Stimulated activated CD4-positive, alpha-beta T cell treated with anti-CD3 and anti-CD28 coated beads, Interleukin-4, amount 100 ng/mL, for 1 hour (primary cell): Measurements from ENCODE around the gene SETD1A.

Experiments
- DNase-seq: peaks from one replicate; pipeline ENCODE4 v3.0.0-alpha.2; 2020

Gene SETD1A

DNA sequence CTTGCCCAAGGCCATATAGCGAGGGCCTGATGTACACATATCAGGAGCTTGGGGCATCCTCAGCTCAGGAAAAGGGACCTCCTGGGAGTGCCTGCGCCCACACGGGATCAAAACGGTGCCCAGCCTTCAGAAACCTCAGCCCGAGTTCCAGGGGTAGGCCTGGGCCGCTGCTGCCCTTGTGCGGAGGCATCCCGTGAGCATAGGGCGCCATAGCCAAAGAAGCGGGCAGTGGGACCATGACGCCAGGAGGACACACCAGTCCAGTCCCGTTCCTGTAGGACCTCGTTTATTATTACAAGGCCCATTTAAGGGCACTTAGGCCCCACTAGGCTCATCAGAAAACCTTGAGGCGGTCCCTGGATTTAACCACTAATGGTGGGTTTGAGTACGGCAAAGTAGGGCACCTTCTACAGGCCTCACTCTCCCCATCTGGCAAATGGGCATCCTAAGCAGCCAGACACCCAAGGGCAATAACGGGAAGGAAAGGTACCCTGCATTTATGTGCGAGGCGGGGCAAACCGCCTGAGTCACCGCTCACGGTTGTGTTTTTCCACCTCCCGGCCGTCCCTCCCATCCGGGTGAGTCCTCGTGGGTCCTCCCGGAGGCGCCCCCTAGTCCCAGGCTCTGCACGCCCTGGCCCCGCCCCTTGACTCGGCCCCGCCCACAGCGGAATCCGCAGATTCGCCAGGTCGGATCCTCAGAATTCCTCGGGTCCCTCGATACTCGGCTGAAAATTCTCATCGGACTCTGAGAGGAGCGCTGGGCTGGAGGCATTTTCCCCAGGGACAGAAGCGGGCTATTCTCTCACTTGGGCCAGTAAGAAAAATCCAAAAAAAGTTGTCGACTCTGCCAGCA is 726 bp upstream of the SETD1A start:
- DNase-seq: peak; percentile 91

DNA sequence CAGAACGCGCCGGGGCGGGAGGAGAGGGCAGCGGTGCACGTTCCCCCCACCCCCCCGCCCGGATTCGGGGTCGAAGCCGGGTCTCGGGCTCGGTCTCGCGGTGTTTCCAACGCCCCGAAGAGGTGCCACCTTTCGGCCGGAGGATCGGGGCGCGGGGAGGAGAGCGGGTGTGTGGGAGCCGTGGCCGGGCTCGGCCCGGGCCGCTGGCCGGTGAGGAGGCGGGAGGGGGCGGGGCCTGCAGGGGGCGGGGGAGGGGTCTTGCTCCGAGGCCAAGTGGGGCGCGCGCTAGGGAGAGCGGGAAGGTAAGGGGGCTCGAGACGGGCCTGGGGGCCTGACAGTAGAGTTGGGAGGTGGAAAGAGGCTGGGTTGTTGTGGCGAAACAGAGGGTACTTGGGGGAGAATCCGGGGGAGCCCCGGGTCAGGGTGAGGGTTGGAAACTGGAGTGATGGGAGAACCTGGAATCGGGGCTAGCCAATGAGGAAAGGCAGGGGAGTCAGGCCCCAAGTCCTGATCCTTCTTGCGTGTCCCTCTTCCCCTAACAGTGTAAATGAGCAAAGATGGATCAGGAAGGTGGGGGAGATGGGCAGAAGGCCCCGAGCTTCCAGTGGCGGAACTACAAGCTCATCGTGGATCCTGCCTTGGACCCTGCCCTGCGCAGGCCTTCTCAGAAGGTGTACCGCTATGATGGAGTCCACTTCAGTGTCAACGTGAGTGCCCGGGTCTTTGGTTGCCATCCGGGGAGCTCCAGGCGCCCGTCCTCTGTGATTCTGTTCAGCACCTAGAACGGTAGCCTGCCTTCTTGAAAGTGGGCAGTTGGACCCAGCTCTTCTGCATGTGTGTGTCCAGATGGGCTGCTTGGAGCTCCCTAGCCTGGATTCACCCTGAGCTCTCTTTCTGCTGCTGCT is 873 bp downstream of the SETD1A start:
- DNase-seq: no peak

DNA sequence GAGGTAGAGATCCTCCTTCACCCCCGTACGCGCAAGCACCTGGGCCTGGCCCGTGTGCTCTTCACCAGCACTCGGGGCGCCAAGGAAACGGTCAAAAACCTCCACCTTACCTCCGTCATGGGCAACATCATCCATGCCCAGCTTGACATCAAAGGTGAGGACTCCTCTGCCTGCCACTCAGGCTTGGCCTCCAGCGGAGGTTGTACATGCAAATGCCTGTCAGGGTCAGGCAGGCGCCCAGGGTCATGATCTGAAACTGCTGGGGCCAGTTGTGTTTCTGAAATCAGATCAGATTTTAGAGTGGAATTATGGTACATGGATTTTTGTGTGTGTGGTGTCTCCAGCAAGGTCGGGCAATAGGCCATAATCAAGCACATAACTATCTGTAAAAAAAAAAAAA is 3.8 kb downstream of the SETD1A start:
- no peak for DNase-seq

DNA sequence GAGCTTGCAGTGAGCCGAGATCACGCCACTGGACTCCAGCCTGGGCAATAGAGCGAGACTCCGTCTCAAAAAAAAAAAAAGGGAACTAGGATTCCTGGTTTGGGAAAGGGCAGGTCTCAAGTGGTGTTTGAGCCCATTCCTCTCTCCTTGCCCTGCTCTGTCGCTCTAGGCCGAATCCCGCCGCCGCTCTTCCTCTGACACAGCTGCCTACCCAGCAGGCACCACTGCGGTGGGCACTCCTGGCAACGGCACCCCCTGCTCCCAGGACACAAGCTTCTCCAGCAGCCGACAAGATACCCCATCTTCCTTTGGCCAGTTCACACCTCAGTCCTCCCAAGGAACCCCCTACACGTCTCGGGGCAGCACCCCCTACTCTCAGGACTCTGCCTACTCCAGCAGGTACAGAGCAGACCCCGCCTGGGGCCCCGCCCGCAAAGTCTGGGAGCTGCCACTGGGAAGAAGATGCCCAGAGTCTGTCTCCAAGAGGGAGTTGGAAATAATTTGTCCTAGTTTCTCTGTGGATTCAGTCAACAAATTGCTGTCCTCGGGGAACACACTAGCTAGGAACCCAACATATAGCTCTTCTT is 6.5 kb downstream of the SETD1A start:
- no peak for DNase-seq

- DNase-seq: no peak
Measured at GRCh38 chr16:30964574-30965226, 7.1 kb downstream of the SETD1A start.

- DNase-seq: no peak
Measured at GRCh38 chr16:30965436-30965835, 7.9 kb downstream of the SETD1A start.

DNA sequence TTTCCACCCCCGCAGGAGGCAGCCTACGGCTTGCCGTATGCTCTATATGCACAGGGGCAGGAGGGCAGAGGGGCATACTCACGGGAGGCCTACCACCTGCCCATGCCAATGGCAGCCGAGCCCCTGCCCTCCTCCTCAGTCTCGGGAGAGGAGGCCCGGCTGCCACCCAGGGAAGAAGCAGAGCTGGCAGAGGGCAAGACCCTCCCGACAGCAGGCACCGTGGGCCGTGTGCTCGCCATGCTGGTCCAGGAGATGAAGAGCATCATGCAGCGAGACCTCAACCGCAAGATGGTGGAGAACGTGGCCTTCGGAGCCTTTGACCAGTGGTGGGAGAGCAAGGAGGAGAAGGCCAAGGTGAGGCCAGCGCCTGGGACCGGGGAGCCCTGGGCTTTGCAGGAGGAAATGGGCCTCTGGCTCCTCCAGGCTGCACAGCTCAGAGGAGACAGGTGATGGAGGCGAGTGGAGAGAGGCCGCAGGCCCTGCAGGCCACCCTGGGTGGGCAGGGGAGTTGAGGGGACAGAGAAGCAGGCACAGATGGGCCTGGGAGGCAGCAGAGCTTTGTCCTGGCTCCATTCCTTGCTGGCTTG is 8.6 kb downstream of the SETD1A start:
- DNase-seq: no peak

DNA sequence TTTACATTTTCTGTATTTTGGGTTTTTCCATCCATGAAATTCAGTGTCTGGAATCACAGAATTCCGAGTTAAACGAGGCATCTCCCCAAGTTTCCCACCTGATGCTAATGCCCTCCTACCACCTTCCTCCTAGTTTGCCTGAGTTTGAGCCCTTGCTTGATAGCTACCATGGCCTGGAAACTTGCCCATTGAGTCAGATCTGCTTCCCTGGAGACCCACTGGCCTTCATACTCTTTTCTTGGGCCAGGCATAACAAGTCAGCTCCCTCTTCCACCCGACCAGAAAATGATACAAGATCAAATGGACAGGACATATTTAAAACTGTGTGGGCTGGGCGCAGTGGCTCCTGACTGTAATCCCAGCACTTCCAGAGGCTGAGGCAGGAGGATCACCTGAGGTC is 10.2 kb downstream of the SETD1A start:
- no peak for DNase-seq

DNA sequence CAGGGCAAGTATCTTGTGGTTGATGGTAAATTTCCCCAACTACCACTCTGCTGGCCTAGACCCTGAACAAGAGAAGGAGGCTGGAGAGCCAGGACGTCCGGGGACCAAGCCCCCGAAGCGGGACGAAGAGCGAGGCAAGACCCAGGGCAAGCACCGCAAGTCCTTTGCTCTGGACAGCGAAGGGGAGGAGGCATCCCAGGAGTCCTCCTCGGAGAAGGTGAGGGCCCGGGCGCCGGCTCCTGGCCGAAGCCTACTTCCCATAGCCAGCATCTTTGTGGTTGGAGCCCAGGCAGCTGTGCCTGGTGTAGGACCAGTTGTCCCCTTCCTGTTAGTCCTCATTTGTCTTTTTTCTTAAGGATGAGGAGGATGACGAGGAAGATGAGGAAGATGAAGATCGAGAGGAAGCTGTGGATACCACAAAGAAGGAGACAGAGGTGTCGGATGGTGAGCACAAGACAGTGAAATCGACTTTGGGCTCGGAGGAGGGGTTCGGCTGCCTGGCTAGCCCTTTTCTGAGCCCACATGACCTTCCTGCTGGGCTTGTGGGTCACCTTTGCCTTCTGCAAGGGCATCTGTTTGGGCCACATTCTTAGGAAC is 11.8 kb downstream of the SETD1A start:
- no peak for DNase-seq

DNA sequence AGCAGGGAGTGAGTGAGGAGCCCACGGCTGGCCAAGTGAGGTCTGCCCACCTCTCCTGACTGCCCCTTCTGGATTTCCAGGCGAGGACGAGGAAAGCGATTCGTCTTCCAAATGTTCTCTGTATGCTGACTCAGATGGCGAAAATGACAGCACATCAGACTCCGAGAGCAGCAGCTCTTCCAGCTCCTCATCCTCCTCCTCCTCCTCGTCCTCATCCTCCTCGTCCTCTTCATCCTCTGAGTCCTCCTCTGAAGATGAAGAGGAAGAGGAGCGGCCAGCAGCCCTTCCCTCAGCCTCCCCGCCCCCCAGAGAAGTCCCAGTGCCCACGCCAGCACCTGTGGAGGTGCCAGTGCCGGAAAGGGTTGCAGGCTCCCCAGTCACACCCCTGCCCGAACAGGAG is 13.7 kb downstream of the SETD1A start:
- no peak for DNase-seq

DNA sequence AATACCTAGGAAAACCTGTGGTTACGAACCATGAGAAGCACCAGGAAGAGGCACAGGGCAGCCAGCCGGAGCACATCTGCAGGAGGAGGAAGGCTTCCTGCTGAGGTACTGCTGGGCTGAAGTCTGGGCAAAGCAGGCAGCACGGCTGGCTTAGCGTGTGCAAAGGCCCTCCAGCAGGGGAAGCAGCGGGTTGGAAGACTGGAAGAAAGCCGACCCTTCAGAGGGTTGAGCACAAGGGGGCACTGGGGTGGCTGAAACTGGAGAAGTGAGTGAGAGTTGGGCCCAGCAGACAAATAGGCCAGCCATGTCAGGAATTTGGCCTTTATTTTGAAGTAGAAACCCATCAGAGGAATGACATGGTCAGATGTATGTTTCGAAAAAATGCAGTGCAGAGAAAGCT is 15.3 kb downstream of the SETD1A start:
- no peak for DNase-seq

DNA sequence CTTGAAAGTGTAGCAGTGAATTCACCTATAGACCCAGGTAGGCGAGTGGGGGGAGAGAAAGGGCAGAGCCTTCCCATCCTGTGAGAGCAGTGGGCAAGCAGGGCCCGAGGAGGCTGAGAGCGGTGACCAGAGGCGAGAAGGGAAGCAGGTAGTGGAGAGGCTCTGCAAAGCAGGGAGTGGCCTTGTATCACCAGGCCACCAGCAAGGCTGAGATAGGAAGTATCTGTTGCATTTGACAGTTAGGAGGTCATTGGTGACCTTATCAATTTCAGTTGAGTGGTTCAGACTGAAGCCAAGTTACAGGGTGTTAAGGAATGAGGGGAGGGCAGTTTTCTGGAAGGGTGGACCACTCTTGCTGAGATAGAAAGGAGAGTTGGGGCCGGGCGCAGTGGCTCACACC is 16.8 kb downstream of the SETD1A start:
- DNase-seq: no peak

GRCh38 chr16:30976486-30976885 is 18.9 kb downstream of the SETD1A start:
- DNase-seq: no peak

DNA sequence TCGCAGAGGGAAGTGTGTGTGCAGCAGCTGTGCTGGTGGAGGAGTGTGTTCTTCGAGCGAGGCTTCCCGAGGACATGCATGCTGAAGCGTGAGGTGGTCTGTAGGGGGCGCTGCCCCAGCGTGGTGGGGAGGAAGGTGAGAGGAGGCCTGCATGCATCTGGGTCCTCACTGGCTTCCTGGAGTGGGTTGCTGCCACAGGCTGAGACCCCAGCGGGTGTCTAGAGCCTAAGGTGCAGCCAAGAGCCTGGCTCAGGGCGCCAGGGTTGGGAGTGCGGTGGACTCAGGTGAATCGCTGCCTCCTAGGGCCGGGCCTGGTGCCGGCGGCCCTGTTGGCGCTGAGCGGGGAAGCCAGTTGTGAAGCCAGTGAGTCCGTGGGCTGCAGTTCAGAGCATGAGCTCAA is 19.9 kb downstream of the SETD1A start:
- peak; percentile 22 for DNase-seq

DNA sequence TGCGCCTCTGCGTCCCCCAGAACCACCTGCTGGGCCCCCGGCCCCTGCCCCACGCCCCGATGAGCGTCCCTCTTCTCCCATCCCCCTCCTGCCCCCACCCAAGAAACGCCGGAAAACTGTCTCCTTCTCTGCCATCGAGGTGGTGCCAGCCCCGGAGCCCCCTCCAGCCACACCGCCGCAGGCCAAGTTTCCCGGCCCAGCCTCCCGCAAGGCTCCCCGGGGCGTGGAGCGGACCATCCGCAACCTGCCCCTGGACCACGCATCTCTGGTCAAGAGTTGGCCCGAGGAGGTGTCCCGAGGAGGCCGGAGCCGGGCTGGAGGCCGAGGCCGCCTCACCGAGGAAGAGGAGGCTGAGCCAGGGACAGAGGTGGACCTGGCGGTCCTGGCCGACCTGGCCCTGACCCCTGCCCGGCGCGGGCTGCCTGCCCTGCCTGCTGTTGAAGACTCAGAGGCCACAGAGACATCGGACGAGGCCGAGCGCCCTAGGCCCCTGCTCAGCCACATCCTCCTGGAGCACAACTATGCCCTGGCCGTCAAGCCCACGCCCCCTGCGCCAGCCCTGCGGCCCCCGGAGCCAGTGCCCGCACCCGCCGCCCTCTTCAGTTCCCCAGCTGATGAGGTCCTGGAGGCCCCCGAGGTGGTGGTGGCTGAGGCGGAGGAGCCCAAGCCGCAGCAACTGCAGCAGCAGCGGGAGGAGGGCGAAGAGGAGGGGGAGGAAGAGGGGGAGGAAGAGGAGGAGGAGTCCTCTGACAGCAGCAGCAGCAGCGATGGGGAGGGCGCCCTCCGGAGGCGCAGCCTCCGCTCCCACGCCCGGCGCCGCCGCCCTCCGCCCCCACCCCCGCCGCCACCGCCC is 21.8 kb downstream of the SETD1A start:
- no peak for DNase-seq

DNA sequence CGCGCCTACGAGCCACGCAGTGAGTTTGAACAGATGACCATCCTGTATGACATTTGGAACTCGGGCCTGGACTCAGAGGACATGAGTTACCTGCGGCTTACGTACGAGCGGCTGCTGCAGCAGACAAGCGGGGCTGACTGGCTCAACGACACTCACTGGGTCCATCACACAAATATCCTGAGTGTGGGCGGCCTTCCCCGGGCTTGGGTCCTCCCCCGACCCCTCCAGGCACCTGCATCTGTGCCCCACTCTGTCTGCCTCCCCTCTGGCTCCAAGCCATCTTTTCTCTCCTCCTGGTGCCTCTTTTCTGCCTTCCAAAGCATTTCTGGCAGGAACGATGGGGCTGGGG is 22.4 kb downstream of the SETD1A start:
- no peak for DNase-seq

DNA sequence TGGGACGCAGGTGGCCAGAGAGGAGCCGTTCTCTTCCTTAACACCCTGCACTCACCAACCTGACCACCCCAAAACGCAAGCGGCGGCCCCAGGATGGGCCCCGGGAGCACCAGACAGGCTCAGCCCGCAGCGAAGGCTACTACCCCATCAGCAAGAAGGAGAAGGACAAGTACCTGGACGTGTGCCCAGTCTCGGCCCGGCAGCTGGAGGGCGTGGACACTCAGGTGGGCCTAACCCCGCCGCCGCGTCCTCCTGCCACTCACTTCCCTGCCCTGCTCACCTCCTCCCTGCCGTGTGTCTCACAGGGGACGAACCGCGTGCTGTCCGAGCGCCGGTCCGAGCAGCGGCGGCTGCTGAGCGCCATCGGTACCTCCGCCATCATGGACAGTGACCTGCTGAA is 22.9 kb downstream of the SETD1A start:
- DNase-seq: no peak

DNA sequence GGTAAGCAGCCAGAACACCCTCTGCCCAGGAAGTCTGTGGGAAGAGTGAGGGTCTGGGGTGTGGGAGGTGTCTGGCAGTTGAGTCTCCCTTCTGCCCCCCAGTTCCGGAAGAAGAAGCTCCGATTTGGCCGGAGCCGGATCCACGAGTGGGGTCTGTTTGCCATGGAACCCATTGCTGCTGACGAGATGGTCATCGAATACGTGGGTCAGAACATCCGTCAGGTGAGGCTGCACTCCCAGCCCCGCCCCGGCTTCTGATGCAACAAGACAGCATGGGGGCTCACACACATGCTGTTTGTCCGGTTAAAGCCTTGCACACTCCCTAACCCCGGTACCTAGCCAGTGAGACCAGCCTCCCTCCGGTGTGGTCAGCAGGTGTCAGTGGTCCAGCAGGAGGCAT is 23.4 kb downstream of the SETD1A start:
- DNase-seq: no peak

- DNase-seq: no peak
Measured at GRCh38 chr16:30982548-30983288, 25.2 kb downstream of the SETD1A start.

DNA sequence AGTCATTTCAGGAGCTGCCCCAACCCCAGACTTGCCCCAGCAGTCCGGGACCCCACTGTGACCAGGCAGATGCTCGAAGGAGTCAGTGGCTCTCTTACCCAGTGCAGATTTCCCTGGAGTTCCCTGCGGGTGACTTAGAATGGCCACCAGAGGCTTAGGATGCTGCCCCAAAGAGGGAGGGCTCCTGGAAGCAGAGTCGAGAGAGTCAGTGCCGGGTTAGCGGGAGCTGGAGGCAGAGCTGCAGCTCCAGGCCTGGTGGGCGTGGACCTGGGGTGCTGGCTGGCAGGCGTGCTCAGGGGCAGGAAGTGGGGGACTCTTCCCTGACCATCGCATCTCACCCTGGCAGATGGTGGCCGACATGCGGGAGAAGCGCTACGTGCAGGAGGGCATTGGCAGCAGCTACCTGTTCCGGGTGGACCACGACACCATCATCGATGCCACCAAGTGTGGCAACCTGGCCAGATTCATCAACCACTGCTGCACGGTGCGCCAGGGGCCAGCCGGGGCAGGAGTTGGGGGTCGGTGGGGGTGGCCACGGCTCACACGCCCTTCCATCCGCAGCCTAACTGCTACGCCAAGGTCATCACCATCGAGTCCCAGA is 25.8 kb downstream of the SETD1A start:
- DNase-seq: no peak
